GM19397 (cell line): ENCODE results near the gene NPSR1.
"Not testable (repeated sequence)": the region's sequence is repeated elsewhere in the genome, so short reads cannot be mapped to it uniquely, and the experiment has no call there.

Experiments
- ATAC-seq: cut with Tn5 transposase; IDR thresholded peaks from one replicate; pipeline ENCODE4 v1.9.1; 2021; ENCODE audit warnings: mild to moderate bottlenecking, moderate library complexity; ENCODE audit not compliant: unreplicated experiment

Gene NPSR1, protein sequence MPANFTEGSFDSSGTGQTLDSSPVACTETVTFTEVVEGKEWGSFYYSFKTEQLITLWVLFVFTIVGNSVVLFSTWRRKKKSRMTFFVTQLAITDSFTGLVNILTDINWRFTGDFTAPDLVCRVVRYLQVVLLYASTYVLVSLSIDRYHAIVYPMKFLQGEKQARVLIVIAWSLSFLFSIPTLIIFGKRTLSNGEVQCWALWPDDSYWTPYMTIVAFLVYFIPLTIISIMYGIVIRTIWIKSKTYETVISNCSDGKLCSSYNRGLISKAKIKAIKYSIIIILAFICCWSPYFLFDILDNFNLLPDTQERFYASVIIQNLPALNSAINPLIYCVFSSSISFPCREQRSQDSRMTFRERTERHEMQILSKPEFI

DNA sequence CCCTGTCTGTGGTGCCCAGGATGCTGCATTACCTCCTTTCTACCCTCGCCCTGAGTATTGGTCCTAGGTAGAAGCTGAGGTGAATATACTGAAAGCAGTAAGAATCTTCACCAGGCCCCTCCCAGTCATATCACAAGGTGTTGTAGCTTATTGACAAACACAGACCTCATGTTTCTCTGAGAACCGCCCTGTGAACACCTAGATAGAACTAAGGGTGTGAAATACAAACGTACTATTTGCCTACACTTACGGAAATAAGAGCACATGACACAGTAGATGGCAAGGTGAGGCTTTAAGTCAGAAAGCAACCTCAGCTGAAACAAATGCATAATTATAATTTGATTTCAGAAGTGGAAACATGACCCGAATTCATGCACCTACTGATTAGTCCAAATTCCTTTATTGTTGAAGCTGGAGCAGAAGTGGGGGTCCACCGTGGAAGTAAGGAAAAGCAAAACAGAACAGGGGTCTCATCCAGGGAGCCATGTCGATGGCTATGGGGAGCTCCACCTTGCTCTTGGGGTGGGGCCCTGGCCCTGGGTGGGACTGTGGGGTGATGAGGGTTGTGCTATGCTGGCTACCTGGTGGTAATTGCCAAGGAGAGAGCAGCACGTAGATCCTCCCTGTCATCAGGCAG lies at the start of gene NPSR1:
Gene NPSR1, plus strand, starts transcription at position 587 of the 637 bp plus-strand sequence. CDS start 195 bp downstream, outside the sequence.
- no peak for ATAC-seq

DNA sequence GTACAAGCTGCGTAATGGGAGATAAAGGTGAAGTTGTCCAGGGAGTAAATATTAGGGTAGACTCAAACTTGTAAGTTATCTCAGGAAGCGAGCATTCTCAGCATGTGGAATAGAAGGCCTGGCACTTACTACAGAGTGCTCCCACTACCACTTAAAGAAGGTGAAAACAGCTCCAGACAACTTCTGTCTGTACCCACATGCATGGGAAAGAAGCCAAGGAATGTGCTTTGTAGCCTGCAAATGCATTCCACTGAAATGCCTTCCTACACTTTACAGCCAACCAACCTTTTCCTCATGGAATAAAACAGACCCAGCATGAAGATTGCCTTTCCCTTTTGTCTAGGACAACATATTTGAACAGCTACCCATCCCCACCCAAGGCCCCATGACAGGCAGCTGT lies 45.4 kb upstream of the NPSR1 start:
- no peak for ATAC-seq

DNA sequence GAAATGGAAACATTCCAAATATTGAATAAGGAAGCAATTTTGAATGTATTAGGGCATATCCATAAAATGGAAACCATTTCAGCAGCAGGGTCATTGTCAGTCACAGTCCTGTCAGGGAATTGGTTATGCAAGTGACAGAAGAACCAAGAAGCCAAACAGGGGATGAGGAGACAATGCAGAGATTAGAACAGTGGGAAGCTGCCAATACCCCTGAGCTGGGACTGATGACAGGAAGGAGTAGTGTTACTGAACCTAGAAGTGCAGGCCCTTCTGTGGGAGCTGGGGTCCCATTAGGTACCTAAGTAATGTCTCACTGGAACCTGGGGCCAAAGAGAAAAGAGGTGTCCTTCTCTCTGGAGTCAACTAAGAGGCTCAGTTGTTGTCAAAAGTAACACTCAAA lies 37.6 kb upstream of the NPSR1 start:
- ATAC-seq, result no peak

DNA sequence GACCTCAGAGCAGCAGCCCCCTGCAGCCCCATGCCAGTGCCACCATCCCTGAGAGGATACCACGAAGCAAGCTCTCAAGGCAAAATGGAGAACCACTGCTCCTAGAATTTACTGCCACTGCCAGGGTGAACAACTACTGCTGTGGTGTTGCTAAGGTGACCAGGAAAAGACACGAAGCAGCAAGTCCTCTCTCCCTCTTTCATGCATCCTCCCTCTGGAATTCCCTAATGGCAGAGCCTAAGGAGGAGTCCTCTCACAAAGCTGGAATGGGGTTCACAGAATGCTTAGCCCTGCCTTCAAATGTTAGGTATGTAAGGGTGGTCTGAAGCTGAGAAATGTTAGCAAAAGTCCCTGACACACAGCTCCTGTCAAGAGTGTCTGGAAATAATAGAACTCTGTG lies 35.8 kb upstream of the NPSR1 start:
- ATAC-seq, result no peak

DNA sequence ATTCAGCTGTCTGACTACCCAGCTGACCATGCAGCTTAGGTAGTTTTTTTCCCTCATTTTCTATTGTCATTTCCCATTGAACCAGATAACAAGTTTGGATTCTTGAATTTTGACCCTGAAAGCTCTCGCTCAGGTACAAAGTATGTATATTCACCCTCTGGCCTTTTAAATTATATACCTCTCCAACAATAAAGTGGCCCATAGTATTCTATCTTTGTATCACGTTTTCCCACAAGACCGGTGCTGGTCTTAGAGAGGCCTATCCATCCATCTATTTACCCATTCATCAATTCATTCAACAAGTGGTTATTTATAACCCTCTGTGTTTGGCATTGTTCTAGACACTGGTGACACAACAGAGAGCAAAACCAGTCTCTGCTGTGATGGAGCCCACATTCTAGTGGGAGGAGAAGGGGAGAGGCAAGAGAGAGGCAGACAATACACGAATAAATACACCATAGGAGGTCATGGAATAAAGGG lies 35.2 kb upstream of the NPSR1 start:
- ATAC-seq, result no peak

DNA sequence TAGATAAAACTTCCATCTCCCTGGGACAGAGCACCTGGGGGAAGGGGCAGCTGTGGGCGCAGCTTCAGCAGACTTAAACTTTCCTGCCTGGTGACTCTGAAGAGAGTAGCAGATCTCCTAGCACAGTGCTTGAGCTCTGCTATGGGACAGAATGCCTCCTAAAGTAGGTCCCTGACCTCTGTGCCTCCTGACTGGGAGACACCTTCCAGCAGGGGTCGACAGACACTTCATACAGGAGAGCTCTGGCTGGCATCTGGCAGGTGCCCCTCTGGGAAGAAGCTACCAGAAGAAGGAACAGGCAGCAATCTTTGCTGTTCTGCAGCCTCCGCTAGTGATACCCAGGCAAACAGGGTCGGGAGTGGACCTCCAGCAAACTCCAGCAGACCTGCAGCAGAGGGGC lies 29.4 kb upstream of the NPSR1 start:
- ATAC-seq, result not testable (repeated sequence)

DNA sequence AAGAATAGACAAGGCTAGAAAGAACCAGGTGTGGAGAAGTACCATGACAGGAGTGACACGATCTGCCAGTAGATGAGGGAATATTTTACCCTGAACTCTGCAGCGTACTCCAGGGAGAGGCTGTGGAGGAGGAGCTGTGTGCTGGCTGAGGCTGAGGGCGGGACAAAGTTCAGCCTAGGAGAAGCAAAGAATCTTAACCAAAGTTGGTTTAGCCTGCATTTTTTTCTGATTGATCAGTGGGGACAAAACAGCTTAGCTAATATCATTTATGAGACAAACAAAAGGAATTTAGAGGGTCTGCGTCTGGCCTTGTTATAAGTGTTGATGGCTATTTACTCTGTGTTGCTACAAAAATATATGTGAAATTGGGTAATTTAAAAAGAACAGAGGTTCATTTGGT lies 5.2 kb upstream of the NPSR1 start:
- ATAC-seq, result no peak

DNA sequence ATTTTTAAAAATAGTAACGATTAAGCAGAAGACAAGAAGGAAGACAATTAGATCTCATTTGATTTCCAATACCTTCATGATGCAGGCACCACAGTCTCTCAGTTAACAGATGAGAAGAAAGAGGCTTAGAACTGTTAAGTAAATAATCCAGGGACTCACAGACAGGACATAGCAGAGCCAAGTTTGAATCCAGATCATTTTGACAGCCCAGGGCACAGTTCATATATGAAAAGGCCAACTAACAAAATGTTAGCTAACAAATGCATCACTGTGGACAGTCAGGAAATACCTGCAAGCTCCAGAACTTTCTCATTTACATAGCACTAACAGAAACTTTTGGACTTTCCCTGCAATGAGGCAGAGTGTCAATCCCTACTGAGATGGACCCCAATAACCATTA lies 4.2 kb upstream of the NPSR1 start:
- ATAC-seq, result no peak

DNA sequence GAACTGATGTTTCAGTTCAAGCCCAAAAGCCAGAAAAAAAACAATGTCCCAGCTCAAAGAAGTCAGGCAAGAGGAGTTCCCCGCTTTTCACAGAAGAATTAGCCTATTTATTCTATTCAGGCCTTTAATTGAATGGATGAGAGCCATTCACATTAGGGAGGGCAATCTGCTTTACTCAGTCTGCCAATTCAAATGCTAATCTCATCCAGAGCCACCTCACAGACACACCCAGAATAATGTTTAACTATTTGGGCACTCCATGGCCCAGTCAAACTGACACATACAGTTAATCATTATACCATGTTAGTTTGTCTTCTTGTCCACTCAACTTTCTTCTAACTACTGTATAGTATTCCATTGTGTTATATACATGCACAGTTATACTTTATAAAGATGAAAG lies 2.6 kb upstream of the NPSR1 start:
- no peak for ATAC-seq

DNA sequence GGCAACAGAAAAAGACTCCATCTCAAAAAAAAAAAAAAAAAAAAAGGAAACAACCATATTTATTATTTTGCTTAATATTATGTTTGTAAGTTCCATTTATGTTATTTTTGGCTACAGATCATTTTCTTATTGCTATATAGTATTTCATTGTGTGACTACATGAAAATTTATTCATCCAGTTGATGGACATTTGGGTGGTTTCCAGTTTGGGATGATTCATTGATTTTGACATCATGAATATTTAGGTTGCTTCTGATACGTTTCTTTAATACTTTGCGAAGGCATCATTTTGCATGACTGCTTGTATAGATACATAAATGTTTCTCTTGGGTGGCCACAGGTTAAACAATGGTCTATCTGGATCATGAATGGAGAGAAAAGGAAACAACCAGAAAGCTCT lies 2.0 kb upstream of the NPSR1 start:
- no peak for ATAC-seq

DNA sequence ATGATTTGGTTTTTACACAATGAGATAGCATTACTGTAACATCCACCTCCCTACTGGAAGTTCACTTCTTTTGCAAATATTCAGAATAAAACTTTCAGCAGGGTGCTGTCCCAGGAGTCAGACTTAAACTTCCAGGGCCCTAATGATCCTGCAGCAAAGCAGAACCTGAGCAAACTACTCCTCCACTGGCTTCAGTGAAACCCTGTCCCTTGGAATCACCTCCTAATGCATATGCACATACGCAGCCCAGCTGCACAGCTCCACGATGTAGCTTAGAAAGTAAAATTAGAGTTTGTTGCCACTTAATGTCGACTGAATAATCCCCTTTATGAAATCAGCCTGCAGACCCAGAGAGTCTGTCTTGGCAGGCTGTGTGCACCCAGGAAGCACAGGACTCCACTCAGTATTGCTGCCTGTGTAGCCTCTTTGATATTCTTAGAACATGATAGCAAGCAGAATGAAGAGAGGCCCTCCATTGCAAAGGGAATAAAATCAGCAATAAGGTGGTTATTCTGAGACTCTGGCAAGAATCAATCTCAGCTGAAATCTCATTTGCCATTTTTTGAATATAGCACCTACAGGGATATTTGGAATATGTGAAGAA lies 1.6 kb downstream of the NPSR1 start:
- ATAC-seq, result no peak

DNA sequence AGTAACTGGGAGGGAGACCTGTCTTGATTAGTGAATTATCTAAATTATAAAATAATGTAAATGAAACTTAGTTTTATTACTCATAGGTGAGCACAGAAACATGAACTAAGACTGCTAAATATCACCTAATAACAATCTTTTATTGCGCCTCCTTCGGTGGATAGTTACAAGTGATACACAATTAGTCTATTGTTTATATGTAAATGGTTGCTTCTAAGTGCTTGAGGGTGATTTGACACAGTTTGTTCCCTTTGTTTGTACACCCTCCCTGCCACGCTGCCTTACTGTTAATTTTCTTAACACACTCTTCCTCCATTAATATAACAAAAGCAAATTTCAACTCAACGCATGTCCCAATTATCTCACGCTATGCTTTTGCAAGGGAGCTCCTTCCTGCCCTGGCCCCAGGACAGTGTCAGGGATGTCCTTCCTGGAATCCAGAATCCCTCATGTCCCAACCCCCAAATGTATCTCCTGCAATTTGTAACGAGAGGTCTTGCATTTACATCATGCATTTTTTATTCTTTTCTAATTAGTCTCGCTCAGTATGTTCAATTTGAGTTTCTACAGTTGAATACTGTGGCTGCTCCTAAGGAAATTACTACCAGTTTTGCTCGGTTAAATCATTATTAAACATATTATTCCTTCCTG lies 4.2 kb downstream of the NPSR1 start:
- no peak for ATAC-seq

DNA sequence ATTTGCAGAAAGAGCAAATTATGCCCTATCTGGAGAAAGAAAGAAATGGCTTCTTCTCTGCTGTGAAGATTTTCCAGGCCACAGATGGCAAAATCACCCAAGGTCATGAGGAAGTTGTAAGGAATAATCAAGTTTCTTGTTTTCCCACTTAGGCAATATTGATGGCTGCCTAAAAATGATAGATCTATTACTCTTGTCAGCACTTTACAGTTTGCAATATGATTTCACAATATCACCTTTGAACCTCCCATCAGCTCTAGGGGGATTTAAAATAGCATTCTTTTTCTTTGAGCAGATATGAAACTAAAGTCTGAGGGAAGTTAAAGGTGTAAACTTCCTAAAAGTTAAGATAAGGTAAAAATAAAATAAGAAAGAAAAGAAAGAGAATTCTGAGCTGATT lies 6.7 kb downstream of the NPSR1 start:
- no peak for ATAC-seq

DNA sequence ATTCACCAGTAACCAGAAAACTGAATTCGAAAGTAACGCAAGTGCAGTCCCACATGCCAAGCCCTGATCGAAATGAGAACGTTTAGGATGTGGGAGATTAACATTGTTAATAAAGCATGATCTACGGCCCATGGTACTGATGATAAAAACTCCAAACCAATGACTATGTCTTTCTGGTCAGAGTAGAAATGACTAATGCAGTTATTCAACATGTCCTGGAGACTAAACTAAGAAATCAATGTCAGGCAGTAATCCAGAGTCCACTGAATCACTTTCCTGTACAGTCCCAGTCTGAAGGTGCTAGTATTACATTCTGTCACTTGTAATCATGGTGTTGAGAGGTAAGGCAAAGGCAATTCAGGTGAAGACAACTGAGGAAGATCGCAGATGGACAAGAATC lies 14.4 kb downstream of the NPSR1 start:
- ATAC-seq, result no peak

DNA sequence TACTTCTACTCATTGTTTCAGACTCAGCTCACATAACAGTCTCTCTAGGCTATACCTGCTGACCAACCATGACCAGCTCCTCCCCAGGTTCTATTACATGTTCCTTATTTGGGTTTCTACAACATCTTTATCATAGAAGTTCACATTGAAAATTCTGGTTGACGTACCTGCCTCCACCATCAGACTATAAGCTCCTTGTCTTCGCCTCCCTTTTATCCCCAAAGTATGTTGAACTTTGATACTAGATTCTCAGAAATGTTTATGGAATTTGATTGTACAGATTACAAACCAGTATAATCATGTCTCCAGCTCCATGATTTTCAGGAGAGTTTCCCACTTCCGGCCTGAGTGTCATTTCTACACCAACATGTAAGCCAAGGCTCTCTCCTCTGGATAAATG lies 15.0 kb downstream of the NPSR1 start:
- ATAC-seq, result no peak

DNA sequence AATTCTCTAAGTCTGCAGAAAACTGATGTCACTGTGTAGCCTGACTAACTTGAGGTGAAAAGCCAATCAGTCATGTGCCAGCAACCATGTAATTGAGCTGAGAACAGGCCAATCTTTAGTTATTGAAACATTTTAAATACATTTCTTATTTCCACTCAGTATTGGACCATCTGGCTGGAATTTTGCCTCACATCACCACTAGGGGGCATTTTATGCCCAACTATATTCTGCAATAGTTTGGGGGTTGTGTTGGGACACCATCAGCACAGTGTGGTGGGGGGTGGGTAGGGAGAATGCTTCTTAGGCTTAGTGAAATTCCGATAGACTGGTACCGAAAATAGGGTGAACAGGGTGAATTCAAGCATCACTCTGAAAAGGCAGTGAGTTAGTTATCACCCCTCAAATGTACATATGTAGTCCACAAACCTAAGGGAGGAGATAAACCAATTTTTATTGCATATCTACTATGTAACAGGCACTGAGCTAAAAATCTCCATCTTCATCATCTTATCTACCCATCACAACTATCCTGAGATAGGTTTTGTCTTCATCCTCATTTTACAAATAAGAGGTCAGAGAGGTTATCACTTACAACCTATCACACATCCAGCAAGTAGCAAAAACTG lies 17.8 kb downstream of the NPSR1 start:
- peak; percentile 80 for ATAC-seq

DNA sequence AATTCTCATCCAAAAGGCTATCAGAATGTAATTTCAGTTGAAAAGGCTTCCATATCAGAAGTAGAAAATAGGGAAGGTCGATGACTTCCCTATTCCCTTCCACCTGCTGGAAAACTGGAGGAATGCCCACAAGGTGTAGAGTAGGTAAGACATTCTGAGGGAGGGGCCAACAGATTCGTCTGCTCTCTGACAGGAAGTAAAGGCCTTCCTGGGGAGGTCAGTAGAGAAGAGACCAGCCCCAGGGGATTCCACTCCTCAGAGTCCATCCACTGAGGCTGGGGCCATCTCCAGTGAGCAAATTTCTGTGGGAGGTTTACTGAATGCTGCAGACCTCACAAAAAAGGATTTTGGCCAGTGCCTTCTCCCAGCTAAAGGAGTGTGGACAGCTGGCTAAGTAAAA lies 19.5 kb downstream of the NPSR1 start:
- no peak for ATAC-seq

DNA sequence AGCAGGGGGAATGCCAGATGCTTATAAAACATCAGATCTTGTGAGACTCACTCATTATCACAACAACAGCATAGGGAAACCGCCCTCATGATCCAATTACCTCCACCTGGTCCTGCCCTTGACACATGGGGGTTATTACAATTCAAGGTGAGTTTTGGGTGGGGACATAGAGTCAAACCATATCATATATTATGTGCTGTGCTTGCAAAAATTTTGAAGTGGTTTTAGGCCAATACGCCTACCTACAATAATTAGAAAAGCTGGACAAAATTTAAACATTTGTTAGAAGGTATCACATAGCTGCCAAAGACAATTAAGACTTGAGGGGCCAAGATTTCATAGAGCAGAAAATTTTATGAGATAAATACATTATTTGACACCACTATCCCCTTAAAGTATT lies 29.5 kb downstream of the NPSR1 start:
- ATAC-seq, result no peak

DNA sequence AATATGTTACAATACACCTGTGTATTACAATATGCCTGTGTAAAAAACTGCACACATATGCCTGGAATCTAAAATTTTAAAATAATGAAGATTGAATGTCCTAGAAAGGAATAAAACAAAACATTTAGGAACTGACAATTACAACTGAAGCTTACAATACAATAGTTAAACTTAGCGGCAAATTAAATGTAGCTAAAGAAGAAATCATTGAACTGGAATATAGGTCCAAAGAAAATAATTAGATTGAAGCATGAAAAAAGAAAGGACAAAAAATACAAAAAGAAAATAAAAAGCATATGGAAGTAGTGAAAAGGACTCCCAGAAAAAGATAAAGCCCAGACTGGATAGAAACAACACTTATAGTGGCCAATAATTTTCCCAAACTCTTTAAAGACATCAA lies 38.4 kb downstream of the NPSR1 start:
- no peak for ATAC-seq

DNA sequence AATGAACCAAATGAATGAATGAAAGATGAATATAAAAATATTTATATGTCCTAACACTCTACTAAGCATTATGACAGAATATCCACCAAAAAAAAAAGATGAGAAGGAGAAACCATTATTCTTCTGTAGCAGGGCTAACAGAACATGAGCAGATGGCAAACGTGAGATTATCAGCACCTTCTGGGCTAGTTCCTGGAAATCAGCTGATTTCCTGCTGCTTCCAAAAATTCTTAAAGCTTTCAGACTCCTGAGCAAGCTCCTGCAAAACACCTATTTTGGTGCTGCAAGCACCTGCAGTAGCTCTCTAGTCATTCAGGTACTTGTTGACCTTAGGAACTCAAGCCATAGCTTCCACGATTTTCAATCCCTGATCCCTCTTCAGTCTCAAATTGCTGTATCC lies 51.8 kb downstream of the NPSR1 start:
- ATAC-seq, result no peak

DNA sequence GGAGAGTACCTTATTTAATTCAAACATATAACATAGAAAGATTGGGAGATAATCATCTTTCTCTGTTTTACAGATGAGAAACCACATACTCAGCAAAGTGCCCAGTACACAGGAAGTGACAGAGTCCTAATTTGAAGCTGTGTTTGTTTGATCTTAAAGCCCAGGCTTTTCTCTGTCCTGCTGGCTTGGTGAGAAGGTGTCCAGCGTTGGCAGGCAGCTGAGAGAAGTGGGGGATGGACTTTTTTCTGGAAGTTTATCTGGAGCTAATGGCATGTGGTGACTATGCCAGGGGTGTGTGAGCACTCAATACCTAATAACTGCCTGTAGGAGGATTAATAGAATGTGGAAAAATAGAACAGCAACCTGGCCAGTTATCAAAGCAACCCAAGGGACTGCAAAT lies 60.8 kb downstream of the NPSR1 start:
- no peak for ATAC-seq
